ENCODE measurements around the gene HVCN1. TPM values are rescaled to one million over a fixed set of nuclear protein-coding genes. Genes with fewer than 3 reads are reported as not detected.
A peak's percentile ranks its signal among the peaks of the same experiment; 100 is the strongest.

Gene HVCN1
- total RNA-seq, 3 donors from 2014 or later (not counting 1 experiment from before 2014, with no cell fraction given): 12.5 to 18.4 (median 18.0) TPM

GRCh38 chr12:110667671-110668070, 21.2 kb downstream of the HVCN1 start:
- Histone ChIP-seq H3K9me3 (ENCODE audit: control insufficient read depth, insufficient read depth, low read length) (peaks cover 10% of the 10 kb centered on the region), H3K27ac (ENCODE audit: low read length) (peak overlapping the region; percentile 8), H3K36me3 (ENCODE audit: control insufficient read depth, insufficient read depth, low read length) (peaks cover 9% of the 10 kb centered on the region), H3K27me3 (ENCODE audit: control insufficient read depth, insufficient read depth, low read length) (no peaks in the 10 kb centered on the region), H3K4me1 (ENCODE audit: control insufficient read depth, insufficient read depth, low read length) (peaks cover 52% of the 10 kb centered on the region), H3K4me3 (ENCODE audit: low read length) (no peak overlapping the region)
- Mint-ChIP-seq H3K9me3 (peaks cover 0 to 7% of the 10 kb centered on the region in 2 donors), H3K4me1 (peaks cover 37% of the 10 kb centered on the region in 2 donors), H3K27ac (no peak overlapping the region), H3K4me3 (no peak overlapping the region), H3K27me3 (ENCODE audit: low read depth in 2 of 2) (no peaks in the 10 kb centered on the region), H3K36me3 (peaks cover 18% of the 10 kb centered on the region)
- intact Hi-C loops (cut with micrococcal nuclease): no loop called here
- 85% methylated on average over 3 of the region's 3 CpGs for WGBS (ENCODE audit: insufficient coverage)
- ATAC-seq (no peak), DNase-seq (no peak)
- no peak for TF ChIP-seq CTCF (IDR thresholded peaks at IDR 0.05)

- peaks cover 10% of the 10 kb centered on the region for H3K9me3 ChIP-seq (ENCODE audit: control insufficient read depth, insufficient read depth, low read length)
- H3K27ac ChIP-seq (ENCODE audit: low read length): no peak overlapping the region
- H3K27ac Mint-ChIP-seq: peak overlapping the region in 1 of 2 donors; percentile 4
- H3K36me3 Mint-ChIP-seq: peaks cover 18% of the 10 kb centered on the region
- WGBS (ENCODE audit: insufficient coverage): 90% methylated on average over 6 of the region's 6 CpGs
- H3K27me3 ChIP-seq (ENCODE audit: control insufficient read depth, insufficient read depth, low read length): no peaks in the 10 kb centered on the region
- ATAC-seq: no peak
- H3K36me3 ChIP-seq (ENCODE audit: control insufficient read depth, insufficient read depth, low read length): peaks cover 9% of the 10 kb centered on the region
- DNase-seq: no peak
- H3K9me3 Mint-ChIP-seq: peaks cover 0 to 7% of the 10 kb centered on the region in 2 donors
- H3K4me3 Mint-ChIP-seq: no peak overlapping the region
- peaks cover 56% of the 10 kb centered on the region for H3K4me1 ChIP-seq (ENCODE audit: control insufficient read depth, insufficient read depth, low read length)
- intact Hi-C loops (cut with micrococcal nuclease): no loop called here
- no peak for TF ChIP-seq CTCF (IDR thresholded peaks at IDR 0.05)
- H3K4me3 ChIP-seq (ENCODE audit: low read length): no peak overlapping the region
- H3K4me1 Mint-ChIP-seq: peaks cover 44% of the 10 kb centered on the region in 2 donors
- no peaks in the 10 kb centered on the region for H3K27me3 Mint-ChIP-seq (ENCODE audit: low read depth in 2 of 2)
Observed at GRCh38 chr12:110666892-110667291, 22.0 kb downstream of the HVCN1 start.

- DNase-seq (peak; percentile 72 to 74), ATAC-seq (peak; percentile 89 to 90 (median 89))
- Histone ChIP-seq H3K27me3 (ENCODE audit: control insufficient read depth, insufficient read depth, low read length) (no peaks in the 10 kb centered on the region), H3K4me3 (ENCODE audit: low read length) (no peak overlapping the region), H3K4me1 (ENCODE audit: control insufficient read depth, insufficient read depth, low read length) (peaks cover 27% of the 10 kb centered on the region), H3K9me3 (ENCODE audit: control insufficient read depth, insufficient read depth, low read length) (peaks cover 10% of the 10 kb centered on the region), H3K36me3 (ENCODE audit: control insufficient read depth, insufficient read depth, low read length) (peaks cover 11% of the 10 kb centered on the region), H3K27ac (ENCODE audit: low read length) (peak overlapping the region; percentile 80)
- Mint-ChIP-seq H3K27me3 (ENCODE audit: low read depth in 2 of 2) (no peaks in the 10 kb centered on the region), H3K4me1 (peaks cover 38 to 40% of the 10 kb centered on the region in 2 donors), H3K27ac (peak overlapping the region; percentile 93 to 96), H3K36me3 (peaks cover 13% of the 10 kb centered on the region), H3K9me3 (peaks cover 0 to 3% of the 10 kb centered on the region in 2 donors), H3K4me3 (peak overlapping the region; percentile 76)
- 7% methylated on average over 23 of the region's 23 CpGs for WGBS (ENCODE audit: insufficient coverage)
- no peak for TF ChIP-seq CTCF (IDR thresholded peaks at IDR 0.05)
- intact Hi-C loops (cut with micrococcal nuclease): loop anchor here (1.0 kb wide), 1 partner anchor 28 kb away; the partner anchor contains the start of gene HVCN1
Observed at GRCh38 chr12:110661337-110661972, 27.5 kb downstream of the HVCN1 start.
